AG10803 (cell line): ENCODE measurements around the gene HTRA1.

ENCODE experiments used
- DNase-seq: peaks from one replicate; pipeline ENCODE4 v3.0.0; 2010; ENCODE audit warnings: low read depth
- H3K4me3 ChIP-seq: 2 replicates; pipeline ENCODE4 v1.5.1; 2011; ENCODE audit warnings: mild to moderate bottlenecking, low read length, control low read depth
- CTCF ChIP-seq: conservative IDR thresholded peaks from 2 replicates; pipeline ENCODE4 v1.5.1; 2011; ENCODE audit warnings: mild to moderate bottlenecking, low read length, control low read depth, inconsistent platforms

The HTRA1 gene

GRCh38 chr10:122461367-122461728 is at the start of gene HTRA1:
HTRA1 (plus strand) TSS chr10:122461553; CDS start chr10:122461653, 100 bp downstream.
- H3K4me3 ChIP-seq, result peak within 1 kb of the TSS; percentile 80
- DNase-seq, result peak; percentile 73
- TF ChIP-seq CTCF, result no peak

- H3K4me3 ChIP-seq, result no peak overlapping the region
- TF ChIP-seq CTCF, result no peak
Measured at GRCh38 chr10:122413327-122413726, 48.0 kb upstream of the HTRA1 start.

GRCh38 chr10:122417667-122418066 is 43.7 kb upstream of the HTRA1 start:
- peak; percentile 73 for DNase-seq
- no peak for TF ChIP-seq CTCF

More at GRCh38 chr10:122413327-122413726, 48.0 kb upstream of the HTRA1 start:
- no peak for DNase-seq

DNA sequence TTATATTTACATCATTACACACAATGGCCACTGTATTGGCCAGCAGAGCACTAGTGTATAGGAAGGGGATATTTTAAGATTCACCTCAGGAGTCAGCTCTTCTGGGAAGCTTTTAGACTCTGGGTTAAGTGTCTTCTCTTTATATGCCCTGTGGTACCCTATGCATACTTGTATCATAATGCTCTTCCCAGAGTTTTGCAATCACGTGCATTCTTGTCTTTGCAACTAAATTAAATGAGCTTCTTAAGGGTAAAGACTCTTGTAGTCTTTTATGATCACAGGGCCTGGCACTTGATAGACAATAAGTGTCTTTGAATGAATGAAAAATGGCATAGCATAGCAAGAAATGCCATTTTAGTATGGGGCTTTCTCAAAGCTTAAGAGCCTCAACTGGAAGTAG is 42.3 kb upstream of the HTRA1 start:
- peak; percentile 27 for DNase-seq
- no peak overlapping the region for H3K4me3 ChIP-seq
- no peak for TF ChIP-seq CTCF

More at GRCh38 chr10:122417667-122418066, 43.7 kb upstream of the HTRA1 start:
- no peak overlapping the region for H3K4me3 ChIP-seq

- no peak for TF ChIP-seq CTCF
- peak; percentile 94 for DNase-seq
- H3K4me3 ChIP-seq, result no peak overlapping the region
Measured at GRCh38 chr10:122419876-122420623, 41.3 kb upstream of the HTRA1 start.

DNA sequence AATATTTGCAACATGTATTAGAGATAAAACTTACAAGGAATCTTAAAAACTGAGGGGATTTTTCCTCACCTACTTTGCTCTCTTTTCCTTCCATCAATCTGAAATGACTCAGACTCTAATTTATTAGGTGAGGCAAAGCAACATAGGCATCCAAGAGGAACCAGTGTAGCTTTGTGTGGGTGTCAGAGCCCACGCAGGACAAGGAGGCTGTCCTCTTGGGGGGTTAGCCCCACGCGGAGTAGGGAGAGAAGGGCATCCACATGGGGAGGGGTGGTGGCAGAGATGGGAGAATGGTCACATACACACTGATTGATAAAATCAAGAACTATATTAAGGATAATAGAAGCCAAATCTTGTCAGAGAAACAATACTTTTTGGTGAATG is 40.7 kb upstream of the HTRA1 start:
- no peak overlapping the region for H3K4me3 ChIP-seq
- DNase-seq, result no peak
- no peak for TF ChIP-seq CTCF

DNA sequence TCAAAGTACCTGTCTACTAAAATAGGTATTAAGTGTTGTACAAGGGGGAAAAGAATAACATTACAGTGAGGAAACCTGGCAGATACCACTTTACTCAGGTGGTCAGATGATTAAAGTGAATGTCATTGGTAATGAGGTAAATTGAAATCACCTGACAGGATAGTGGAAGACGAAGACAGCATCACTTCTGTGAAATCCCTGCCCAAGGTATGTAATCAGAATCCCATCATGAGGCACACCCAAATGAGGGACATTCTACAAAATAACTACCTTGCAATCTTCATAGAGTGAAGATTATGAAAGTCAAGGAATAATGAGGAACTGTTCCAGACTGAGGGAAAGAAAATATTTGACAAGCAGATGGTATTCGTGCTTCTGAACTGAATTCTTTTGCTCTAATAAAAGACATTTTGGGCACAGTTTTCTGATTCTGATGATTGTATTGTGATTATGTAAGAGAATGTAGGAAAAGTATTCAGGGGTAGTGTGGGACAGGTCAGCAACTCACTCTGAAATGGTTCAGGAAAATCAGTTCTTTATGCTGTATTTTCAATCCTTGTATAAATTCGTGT is 40.2 kb upstream of the HTRA1 start:
- DNase-seq, result peak; percentile 83
- no peak for TF ChIP-seq CTCF
- H3K4me3 ChIP-seq, result no peak overlapping the region
